Loucy (cell line): ENCODE measurements around the gene YTHDF1.

ENCODE experiments used
- H2AFZ ChIP-seq: fragments of 200-600 bp; sonication (generic); 2 replicates; pipeline ENCODE4 v1.6.0; 2016; ENCODE audit warnings: antibody characterized with exemption, mild to moderate bottlenecking, low read length, moderate library complexity
- H3F3A ChIP-seq: fragments of 200-600 bp; 2 replicates; pipeline ENCODE4 v1.6.0; 2016; ENCODE audit warnings: antibody characterized with exemption, low read depth, mild to moderate bottlenecking
- H3K27me3 ChIP-seq: fragments of 200-600 bp; sonication (generic); 2 replicates; pipeline ENCODE4 v1.6.1; 2014; ENCODE audit warnings: low read length, mild to moderate bottlenecking; ENCODE audit not compliant: insufficient read depth, poor library complexity, severe bottlenecking
- H3K36me3 ChIP-seq: fragments of 200-600 bp; sonication (generic); 2 replicates; pipeline ENCODE4 v1.6.1; 2016; ENCODE audit warnings: low read length; ENCODE audit not compliant: insufficient read depth
- H3K4me1 ChIP-seq: fragments of 200-600 bp; sonication (generic); 2 replicates; pipeline ENCODE4 v1.5.1; 2014; ENCODE audit warnings: low read length, mild to moderate bottlenecking; ENCODE audit not compliant: insufficient read depth, poor library complexity, severe bottlenecking
- H3K4me2 ChIP-seq: fragments of 200-600 bp; sonication (generic); 2 replicates; pipeline ENCODE4 v1.6.0; 2014; ENCODE audit warnings: antibody characterized with exemption, low read length, low read depth, mild to moderate bottlenecking; ENCODE audit not compliant: poor library complexity, severe bottlenecking
- H3K4me3 ChIP-seq: fragments of 200-600 bp; sonication (generic); 2 replicates; pipeline ENCODE4 v1.5.1; 2014; ENCODE audit warnings: low read length, mild to moderate bottlenecking, mixed read lengths; ENCODE audit not compliant: poor library complexity, severe bottlenecking
- H3K79me2 ChIP-seq: fragments of 200-600 bp; sonication (generic); 2 replicates; pipeline ENCODE4 v1.6.1; 2014; ENCODE audit warnings: low read length; ENCODE audit not compliant: insufficient read depth
- H3K9ac ChIP-seq: fragments of 200-600 bp; sonication (generic); 2 replicates; pipeline ENCODE4 v1.6.0; 2014; ENCODE audit warnings: mild to moderate bottlenecking, low read depth, low read length, moderate library complexity; ENCODE audit not compliant: poor library complexity, severe bottlenecking
- H3K9me2 ChIP-seq: fragments of 200-600 bp; sonication (generic); replicated peaks from 2 replicates; pipeline ENCODE4 v1.6.1; 2016; ENCODE audit warnings: low read depth, low read length, mixed read lengths
- H3K9me3 ChIP-seq: fragments of 200-600 bp; sonication (generic); 2 replicates; pipeline ENCODE4 v1.6.1; 2014; ENCODE audit warnings: mild to moderate bottlenecking, antibody characterized with exemption, low read length, low read depth; ENCODE audit not compliant: insufficient read depth
- H4K20me1 ChIP-seq: fragments of 200-600 bp; sonication (generic); 2 replicates; pipeline ENCODE4 v1.6.0; 2014; ENCODE audit warnings: antibody characterized with exemption, low read length, mild to moderate bottlenecking; ENCODE audit not compliant: insufficient read depth, poor library complexity, severe bottlenecking
- EZH2phosphoT487 ChIP-seq: fragments of 200-600 bp; IDR thresholded peaks from 2 replicates; pipeline ENCODE4 v1.6.1; 2018; ENCODE audit warnings: antibody characterized with exemption, mild to moderate bottlenecking, moderate library complexity, borderline replicate concordance
- TF ChIP-seq, protein P1 (sequence below): fragments of 200-600 bp; sonication (generic); conservative IDR thresholded peaks from 2 replicates; pipeline ENCODE4 v1.5.1; 2014; ENCODE audit warnings: mild to moderate bottlenecking, antibody characterized with exemption, low read length

The YTHDF1 gene

DNA sequence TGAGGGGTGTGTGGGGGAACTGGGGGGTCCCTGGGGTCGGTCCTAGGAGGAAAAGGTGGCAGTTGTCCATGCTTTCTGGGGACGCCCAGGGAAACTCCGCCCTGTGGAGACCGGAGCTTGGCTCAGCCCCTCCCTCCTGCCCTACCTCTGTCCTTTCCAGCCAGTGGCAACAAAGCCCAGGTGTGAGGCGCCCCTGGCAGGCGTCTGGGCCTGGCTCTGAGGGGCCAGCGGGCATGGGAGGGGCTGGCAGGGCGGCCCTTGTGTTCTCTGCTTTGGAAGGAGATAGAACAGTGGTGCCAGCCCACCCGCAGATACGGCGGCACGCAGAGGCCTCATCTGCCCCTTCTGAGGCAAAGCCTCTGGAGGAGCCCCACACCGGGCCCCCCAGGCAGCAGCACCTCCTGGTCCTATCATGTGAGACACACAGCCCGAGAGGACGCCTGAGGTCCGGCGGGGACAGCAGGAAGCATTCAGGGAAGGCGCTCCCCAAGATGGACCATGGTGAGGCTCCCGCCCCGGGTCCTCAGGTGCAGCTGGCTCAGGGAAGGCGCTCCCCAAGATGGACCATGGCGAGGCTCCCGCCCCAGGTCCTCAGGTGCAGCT lies 47.9 kb downstream of the YTHDF1 start:
- Histone ChIP-seq H4K20me1 (no peaks in the 10 kb centered on the region), H3K27me3 (peaks cover 6% of the 10 kb centered on the region), H3K9ac (no peak overlapping the region), H3F3A (no peaks in the 10 kb centered on the region), H3K36me3 (no peaks in the 10 kb centered on the region), H3K4me1 (peaks cover 5% of the 10 kb centered on the region), H3K4me3 (no peak overlapping the region), H3K9me3 (no peaks in the 10 kb centered on the region), H3K4me2 (no peak overlapping the region), H3K9me2 (no peaks in the 10 kb centered on the region), H3K79me2 (no peaks in the 10 kb centered on the region), H2AFZ (no peak overlapping the region)
- TF ChIP-seq, protein P1, sequence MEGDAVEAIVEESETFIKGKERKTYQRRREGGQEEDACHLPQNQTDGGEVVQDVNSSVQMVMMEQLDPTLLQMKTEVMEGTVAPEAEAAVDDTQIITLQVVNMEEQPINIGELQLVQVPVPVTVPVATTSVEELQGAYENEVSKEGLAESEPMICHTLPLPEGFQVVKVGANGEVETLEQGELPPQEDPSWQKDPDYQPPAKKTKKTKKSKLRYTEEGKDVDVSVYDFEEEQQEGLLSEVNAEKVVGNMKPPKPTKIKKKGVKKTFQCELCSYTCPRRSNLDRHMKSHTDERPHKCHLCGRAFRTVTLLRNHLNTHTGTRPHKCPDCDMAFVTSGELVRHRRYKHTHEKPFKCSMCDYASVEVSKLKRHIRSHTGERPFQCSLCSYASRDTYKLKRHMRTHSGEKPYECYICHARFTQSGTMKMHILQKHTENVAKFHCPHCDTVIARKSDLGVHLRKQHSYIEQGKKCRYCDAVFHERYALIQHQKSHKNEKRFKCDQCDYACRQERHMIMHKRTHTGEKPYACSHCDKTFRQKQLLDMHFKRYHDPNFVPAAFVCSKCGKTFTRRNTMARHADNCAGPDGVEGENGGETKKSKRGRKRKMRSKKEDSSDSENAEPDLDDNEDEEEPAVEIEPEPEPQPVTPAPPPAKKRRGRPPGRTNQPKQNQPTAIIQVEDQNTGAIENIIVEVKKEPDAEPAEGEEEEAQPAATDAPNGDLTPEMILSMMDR, result no peak
- no peak for TF ChIP-seq EZH2phosphoT487

DNA sequence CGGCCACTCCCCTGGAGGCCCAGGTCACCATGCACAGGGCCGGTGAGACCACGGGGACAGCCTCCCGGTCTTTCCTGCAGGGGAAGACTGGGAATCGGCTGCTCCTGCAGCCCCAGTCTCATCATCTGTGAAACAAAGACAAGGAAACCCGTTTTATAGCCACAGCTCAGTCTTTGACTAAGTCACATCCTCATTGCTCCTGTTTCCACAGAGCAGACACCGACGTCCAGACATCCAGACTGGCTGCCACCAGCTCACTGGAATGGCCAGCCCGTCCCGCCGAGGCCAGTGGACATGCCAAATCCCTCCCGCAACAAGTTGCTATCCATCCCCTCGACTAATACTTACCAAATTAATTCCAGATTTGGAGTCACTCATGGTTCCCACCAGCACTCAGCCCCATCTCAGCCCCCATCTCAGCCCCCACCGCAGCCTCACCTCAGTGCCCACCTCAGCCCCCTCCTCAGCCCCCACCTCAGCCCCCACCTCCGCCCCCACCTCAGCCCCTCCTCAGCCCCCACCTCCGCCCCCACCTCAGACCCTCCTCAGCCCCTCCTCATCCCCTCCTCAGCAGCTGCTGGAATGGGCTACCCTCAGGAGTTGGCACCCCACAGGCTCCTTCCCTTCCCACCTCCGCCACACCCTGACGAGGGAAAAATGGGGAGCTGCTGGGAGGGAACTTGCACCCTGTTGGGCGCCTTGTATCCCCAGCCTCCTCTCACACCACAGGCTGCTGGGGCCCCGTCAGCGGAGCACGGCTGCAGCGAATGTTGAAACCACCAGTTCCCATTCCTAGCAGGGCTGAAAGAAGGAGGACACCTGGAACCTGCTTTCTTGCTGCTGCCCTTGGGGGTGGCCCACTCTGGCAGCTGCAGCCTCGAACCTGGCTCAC lies 48.7 kb downstream of the YTHDF1 start:
- H2AFZ ChIP-seq, result no peak overlapping the region
- H3K27me3 ChIP-seq, result peaks cover 5% of the 10 kb centered on the region
- TF ChIP-seq EZH2phosphoT487, result no peak
- TF ChIP-seq, protein P1, result no peak

DNA sequence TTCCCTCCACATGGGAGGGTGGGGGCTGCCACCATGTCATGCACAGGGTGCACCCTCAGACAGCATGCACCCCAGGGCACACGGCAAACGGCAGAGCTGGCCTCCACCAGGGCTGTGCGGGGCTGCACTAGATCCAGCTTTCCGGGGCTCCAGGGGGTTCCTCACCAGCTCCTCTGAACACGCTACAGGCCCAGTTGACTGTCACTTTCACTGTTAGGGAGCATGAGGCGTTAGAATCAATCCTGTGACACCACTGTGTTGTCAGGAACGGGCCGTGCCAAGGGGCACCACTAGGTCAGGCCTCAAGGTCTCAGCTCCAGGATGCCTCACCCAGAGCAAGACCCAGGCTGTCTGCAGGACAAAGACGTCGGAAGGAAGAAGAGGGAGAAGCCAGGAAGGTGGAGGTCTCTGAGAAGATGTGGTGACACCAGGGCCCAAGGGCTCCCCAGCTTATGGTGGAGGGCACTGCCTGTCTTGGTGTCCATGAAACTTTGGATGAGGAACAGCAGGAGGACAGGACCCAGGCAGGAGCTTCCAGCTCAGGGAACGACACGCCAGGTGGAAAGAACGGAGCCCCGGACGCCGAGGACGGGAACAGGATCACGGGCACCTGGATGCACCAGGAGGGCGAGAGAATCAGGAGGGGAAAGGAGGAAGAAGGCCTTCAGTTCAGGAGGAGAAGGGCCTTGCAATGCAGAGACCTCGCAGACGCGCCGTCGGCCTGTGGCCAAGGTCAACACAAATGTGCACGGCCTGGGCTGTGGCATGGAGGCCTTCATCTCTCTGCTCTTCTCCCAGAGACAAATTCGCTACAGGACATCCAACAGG lies 49.5 kb downstream of the YTHDF1 start:
- H4K20me1 ChIP-seq, result no peaks in the 10 kb centered on the region
- H3K4me2 ChIP-seq, result no peak overlapping the region
- no peaks in the 10 kb centered on the region for H3K27me3 ChIP-seq
- H2AFZ ChIP-seq, result no peak overlapping the region
- H3K9me3 ChIP-seq, result no peaks in the 10 kb centered on the region
- H3F3A ChIP-seq, result no peaks in the 10 kb centered on the region
- no peak overlapping the region for H3K4me3 ChIP-seq
- H3K36me3 ChIP-seq, result no peaks in the 10 kb centered on the region
- H3K4me1 ChIP-seq, result peaks cover 11% of the 10 kb centered on the region
- TF ChIP-seq, protein P1, result no peak
- no peak for TF ChIP-seq EZH2phosphoT487
- no peaks in the 10 kb centered on the region for H3K79me2 ChIP-seq
- no peak overlapping the region for H3K9ac ChIP-seq
- H3K9me2 ChIP-seq, result no peaks in the 10 kb centered on the region

More for the DNA sequence above, 48.7 kb downstream of the YTHDF1 start:
- H3F3A ChIP-seq, result no peaks in the 10 kb centered on the region
- no peaks in the 10 kb centered on the region for H3K9me2 ChIP-seq
- no peak overlapping the region for H3K4me3 ChIP-seq
- no peaks in the 10 kb centered on the region for H3K9me3 ChIP-seq
- H3K36me3 ChIP-seq, result no peaks in the 10 kb centered on the region
- H4K20me1 ChIP-seq, result no peaks in the 10 kb centered on the region
- H3K9ac ChIP-seq, result no peak overlapping the region
- H3K4me1 ChIP-seq, result peaks cover 11% of the 10 kb centered on the region
- H3K79me2 ChIP-seq, result no peaks in the 10 kb centered on the region
- H3K4me2 ChIP-seq, result no peak overlapping the region
